HG02852 (cell line): ENCODE data around the gene COQ7.

Experiments
- ATAC-seq: cut with Tn5 transposase; IDR thresholded peaks from one replicate; pipeline ENCODE4 v1.9.1; 2021; ENCODE audit warnings: mild to moderate bottlenecking, moderate library complexity; ENCODE audit not compliant: unreplicated experiment

Gene COQ7

GRCh38 chr16:19085679-19086200 is 18.3 kb downstream of the COQ7 start:
- no peak for ATAC-seq

- no peak for ATAC-seq
Observed at GRCh38 chr16:19086322-19087199, 19.1 kb downstream of the COQ7 start.

- no peak for ATAC-seq
Observed at GRCh38 chr16:19088341-19088916, 21.0 kb downstream of the COQ7 start.

GRCh38 chr16:19089410-19089955 is 22.1 kb downstream of the COQ7 start:
- no peak for ATAC-seq

GRCh38 chr16:19090916-19091315 is 23.5 kb downstream of the COQ7 start:
- no peak for ATAC-seq

- no peak for ATAC-seq
Observed at GRCh38 chr16:19092653-19093410, 25.4 kb downstream of the COQ7 start.

- no peak for ATAC-seq
Observed at GRCh38 chr16:19093631-19094541, 26.5 kb downstream of the COQ7 start.

GRCh38 chr16:19094542-19095365 is 27.3 kb downstream of the COQ7 start:
- ATAC-seq: no peak

GRCh38 chr16:19095654-19096053 is 28.2 kb downstream of the COQ7 start:
- ATAC-seq: no peak

GRCh38 chr16:19098173-19098572 is 30.8 kb downstream of the COQ7 start:
- ATAC-seq: no peak

GRCh38 chr16:19102187-19102872 is 34.9 kb downstream of the COQ7 start:
- no peak for ATAC-seq

- no peak for ATAC-seq
Observed at GRCh38 chr16:19104607-19105006, 37.2 kb downstream of the COQ7 start.

GRCh38 chr16:19105131-19105530 is 37.7 kb downstream of the COQ7 start:
- no peak for ATAC-seq

- no peak for ATAC-seq
Observed at GRCh38 chr16:19105891-19106624, 38.6 kb downstream of the COQ7 start.

GRCh38 chr16:19106625-19107020 is 39.2 kb downstream of the COQ7 start:
- ATAC-seq: no peak

- ATAC-seq: no peak
Observed at GRCh38 chr16:19108409-19109287, 41.2 kb downstream of the COQ7 start.

GRCh38 chr16:19109288-19109664 is 41.9 kb downstream of the COQ7 start:
- ATAC-seq: no peak
